Measurements from ENCODE around the gene SLC1A1.
"Not testable (repeated sequence)": the region's sequence is repeated elsewhere in the genome, so short reads cannot be mapped to it uniquely, and the experiment has no call there.

Gene SLC1A1

DNA sequence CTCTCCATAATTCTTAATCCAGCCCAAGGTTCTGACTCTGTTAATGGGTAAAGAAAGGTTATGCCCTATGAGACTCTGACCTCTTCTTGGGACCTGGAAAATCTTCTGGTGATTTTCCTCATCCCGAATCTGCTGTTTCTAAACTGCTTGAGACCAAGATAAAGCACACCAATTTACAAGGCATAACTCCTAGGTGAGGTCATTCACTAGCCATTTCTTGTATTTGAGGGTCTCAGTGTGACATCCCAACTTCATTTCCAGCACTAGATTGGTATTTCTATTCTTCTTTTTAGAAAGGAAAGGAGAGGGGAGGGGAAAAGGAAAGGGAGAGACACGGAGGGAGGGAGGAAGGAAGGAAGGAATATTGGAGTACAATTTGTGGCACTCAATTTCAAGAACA is 51.6 kb downstream of the SLC1A1 start:
- DNase-seq (ENCODE audit: low spot score) = no peak

DNA sequence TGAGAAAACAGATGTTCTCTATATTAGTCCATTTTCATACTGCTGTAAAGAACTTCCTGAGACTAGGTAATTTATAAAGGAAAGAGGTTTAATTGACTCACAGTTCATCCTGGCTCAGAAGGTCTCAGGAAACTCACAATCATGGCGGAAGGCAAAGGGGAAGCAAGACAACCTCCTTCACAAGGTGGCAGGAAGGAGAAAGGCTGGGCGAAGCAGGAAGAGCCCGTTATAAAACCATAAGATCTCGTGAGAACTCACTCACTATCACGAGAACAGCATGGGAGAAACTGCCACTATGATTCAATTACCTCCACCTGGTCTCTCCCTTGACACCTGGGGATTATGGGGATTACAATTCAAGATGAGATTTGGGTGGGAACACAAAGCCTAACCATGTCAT is 54.4 kb downstream of the SLC1A1 start:
- DNase-seq (ENCODE audit: low spot score) = not testable (repeated sequence)

DNA sequence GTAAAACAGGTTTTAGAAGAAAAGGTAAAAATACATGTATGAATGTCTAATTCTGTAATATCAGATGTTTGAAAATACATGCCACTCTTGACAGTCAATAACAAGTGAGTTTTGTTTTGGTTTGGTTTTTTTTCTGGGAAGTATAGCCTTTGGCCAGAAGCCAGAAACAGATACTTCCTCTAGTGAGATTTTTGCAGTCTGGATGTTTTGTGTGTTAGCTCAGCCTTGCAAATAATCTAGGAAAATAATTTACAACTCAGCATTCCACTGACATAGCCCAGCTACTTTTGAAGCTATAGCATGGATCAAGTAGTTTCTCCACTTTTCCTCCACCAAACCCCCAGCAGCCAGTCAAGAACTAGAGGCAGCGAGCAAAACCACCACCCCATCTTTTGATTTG is 56.7 kb downstream of the SLC1A1 start:
- peak; percentile 32 for DNase-seq (ENCODE audit: low spot score)

DNA sequence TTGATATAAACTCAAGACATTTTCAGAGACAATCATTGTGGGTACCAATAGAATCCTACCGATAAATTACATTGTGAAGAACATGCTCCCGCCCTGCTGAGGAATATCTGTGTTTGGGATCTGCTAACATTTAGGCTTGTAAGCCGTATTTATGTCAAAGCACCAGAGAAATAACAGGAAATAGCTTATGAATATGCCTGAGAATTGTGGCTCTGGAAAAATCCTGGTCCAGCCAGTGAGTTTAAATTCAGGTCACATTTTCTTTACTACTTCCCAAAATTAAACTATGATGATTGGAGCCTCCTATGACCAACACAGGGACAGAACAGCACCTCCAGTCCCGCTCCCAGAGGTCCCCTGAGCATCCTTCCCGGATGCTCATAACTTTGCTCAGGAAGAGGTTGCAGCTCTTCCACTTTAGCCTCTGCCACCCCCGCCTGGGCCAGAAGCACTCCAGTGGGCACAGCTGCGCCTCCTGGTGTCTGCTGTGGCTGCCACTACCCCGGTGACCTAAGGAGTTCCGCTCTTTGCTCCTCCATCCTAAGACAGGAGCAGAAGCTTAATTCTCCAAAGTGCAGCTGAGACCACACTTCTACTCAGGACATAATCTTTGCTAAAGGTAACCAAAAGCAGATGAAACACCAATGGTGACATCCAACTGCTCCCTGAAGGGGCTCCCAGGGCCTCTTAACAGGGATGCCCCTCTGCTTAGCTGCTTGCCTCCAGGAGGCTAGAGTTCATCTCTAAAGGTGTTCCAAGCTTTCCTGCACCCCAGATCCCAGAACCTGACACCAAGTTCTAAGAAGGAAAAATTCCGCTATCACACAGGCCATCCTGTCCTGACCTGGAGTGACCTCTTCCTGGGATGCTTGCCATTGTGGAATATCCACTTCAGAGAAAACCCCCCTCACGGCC is 58.8 kb downstream of the SLC1A1 start:
- peak; percentile 24 for DNase-seq (ENCODE audit: low spot score)

DNA sequence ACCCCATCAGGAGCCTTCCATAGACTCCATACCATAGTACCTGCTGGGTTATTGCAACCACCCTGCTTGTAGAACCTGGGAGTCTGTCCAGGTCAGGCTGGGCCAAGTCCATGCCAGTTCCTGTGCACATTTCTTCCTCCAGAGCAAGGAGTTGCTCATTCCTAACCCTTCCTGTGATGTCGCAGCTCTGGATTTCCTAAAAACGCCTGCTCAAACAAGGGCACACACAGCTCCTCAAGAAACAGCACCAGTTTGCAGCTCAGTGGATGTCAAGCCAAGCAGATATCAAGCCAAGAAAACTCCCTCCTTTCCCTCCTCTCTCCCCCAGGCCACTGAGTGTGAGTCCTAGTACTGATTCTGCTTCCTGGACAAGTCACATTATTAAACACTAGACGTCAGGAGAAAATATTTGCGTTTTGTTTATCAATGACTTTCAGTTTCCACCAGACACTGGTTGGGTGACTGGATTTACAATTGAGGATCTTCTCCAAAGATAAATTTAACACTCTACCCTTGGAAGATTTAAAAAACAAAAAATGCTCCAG is 59.6 kb downstream of the SLC1A1 start:
- DNase-seq (ENCODE audit: low spot score) = no peak

DNA sequence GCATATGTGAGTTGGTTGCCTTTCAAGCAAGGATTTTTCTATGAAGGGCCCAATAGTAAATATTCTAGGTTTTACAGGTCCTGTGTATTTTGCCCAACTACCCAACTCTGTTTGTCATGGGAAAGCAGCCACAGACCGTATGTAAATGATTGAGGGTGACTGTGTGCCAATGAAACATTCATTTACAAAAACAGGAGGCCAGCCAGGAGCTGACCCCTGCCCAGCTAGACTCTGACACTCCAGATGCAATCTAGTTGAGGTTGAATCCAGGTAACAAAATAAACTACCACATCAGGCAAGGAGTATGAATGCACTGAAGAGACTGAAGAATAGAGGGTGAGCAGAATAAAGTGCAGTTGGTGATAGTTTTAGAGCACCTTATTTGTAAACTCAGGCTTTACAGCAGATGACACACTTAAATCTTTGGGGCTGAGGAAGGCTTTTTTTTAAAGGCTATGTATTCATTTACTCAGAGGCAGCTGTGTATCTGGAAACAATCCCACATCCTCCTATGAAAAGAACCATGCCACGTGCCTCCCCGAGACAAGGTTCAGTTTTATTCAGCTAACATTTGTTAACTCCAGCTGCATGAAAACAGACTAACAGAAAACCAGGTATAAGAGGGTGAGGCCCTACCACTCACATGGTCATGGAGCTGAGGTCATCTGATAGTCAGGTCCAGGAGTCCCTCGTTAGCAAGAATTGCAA is 60.7 kb downstream of the SLC1A1 start:
- no peak for DNase-seq (ENCODE audit: low spot score)

DNA sequence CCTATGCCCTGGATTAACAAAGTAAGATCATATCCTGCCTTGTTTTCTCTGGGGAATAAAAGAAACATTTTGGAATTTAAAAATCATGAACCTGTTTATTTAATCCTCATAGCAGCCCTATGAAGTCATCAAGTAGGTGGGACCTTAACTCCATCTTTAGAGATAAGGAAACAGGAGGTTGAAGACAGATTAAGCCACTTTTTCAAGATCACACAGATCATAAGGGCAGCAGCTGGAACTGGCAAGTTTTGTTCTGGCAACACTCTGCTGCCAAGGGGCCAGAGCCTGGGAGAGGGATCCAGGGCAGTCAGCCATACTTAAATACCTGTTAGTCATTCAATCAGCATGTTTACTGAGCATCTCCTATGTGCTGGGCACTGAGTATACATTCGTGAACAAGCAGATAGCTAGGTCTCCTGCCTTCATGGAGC is 63.7 kb downstream of the SLC1A1 start:
- peak; percentile 43 for DNase-seq (ENCODE audit: low spot score)

DNA sequence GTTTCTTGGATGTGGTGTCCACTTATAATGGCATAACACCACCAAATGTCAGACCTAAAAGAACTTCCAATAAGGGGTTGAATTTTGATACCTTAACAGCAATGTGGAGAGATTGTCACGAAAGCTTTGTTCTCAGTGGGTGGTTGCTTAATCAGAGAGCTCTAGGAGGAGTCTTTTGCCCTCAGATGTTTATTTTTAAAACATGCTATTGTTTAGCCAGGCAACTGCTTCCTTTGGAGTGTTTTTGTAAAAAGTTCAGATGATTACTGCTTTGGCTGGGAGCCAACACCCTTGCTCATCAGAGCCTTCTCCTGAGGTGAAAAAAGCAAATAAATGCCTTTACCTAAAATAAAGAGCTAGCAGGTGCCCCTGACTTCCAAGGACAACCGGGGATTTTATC is 65.0 kb downstream of the SLC1A1 start:
- no peak for DNase-seq (ENCODE audit: low spot score)

DNA sequence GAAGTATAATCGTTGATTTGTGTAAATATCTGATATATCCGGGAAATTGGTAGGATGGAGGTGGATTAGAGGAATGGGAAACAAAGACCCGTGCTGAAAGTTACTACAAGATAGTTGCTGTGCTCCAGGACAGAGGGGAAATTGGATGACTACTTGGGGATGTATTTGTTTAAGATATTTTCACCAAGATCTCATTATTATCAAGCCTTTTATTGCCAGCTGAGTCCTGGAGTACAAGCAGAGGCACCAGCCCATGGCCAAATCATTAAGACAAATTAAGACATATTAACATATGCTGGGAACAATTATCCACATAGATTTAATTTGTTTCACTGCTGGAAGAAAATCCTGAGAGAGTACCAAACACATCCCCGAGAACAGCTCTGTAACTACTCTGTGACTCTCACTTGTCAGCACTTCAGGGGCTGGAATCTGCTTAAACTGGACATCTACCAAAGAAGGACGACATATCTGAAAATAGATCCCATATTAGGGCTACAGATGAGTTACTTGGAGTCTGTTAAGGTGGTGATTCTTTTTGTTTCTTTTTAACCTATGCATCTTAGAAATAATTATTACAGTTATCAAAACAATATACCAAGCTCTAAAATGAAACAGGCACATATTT is 68.2 kb downstream of the SLC1A1 start:
- no peak for DNase-seq (ENCODE audit: low spot score)

DNA sequence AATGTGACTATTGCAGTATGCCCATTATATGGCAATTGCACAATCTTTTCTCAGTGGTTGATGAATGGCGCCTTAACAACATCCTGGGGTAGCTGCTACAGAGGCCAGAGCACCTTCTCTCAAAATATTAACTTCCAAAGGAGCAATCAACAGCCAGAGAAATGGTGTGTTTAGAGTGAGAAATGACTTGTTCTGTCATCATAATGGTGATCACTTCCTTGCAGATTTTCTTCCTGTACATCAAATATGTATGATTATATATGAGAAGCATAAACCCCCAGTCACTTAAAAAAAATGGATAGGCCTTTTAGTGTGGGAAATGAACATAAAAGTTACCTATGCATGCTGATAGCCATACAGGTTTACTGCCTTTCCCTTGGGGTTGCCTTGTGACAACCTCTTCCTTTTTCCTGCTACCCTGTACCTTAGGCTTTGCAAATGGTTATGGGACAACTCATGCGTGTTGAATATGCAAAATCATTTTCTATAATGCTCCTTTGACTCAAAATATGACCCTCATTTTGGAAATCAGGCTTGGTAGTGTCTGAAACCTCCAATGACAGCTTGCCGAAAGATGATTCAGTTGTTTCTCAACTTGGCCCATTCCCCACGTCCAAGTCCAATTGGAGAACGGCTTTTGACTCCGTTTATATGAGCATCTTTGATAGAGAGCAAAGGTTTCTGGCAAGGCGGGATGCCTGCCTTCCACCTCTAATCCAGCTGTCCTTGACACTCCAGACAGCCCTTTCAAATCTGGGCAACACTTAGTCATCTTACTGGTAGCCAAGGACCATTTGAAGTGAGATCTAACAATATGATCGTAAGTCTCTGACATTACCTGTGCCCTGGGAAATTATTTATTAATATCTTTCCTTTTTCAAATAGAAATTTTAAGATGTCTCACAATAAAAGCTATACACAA is 69.3 kb downstream of the SLC1A1 start:
- no peak for DNase-seq (ENCODE audit: low spot score)

DNA sequence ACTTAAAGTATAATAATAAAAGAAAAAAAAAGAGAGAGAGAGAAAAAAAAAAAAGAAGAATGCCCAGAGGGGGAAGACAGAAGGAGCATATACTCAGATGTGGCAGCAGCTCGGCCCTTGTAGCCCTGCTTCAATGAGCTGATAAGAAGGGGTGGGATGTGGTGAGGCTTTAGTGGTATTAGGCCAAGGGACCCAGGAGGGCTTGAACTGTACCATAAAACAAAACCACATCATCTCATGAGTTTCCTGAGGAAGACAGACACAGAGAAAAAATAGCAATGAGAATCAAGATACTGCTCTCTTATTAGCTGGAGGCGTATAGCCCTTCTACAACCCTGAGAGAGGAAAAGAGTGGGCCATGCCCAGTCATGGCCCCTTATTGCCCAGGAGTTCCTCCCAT is 72.8 kb downstream of the SLC1A1 start:
- DNase-seq (ENCODE audit: low spot score) = no peak

DNA sequence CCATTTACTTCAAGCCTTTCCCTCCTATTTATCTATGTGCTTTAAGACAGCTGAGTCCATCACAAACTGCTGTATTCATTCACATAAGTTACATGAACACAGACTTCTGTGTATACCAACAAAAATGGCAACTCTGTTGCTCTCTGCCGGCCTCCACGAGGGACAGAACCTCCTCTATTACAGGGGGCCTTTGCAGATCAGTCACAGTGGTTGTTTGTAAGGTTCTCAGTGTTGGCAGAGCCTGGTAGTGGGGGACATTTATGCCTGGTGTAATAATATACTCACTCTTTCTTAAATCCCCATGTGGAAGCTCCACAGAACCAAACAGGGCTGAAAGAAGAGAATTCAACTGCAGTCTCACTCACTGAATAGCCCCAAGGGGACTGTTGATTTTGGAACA is 76.5 kb downstream of the SLC1A1 start:
- no peak for DNase-seq (ENCODE audit: low spot score)

DNA sequence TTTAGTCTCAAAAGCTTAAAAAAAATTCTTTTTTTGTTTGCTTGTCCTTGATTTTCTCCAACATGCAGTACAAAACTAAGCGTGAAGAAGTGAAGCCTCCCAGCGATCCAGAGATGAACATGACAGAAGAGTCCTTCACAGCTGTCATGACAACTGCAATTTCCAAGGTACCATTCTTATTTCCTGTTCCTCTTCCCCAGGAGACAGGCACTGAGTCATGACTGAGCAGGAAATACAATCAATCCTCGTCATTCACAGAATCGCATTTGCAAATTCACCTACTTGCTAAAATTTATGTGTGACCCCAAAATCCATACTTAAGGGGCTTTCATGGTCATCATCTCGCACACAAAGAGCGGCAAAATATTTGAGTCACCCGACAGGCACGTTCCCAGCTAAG is 77.3 kb downstream of the SLC1A1 start:
- DNase-seq (ENCODE audit: low spot score) = no peak

DNA sequence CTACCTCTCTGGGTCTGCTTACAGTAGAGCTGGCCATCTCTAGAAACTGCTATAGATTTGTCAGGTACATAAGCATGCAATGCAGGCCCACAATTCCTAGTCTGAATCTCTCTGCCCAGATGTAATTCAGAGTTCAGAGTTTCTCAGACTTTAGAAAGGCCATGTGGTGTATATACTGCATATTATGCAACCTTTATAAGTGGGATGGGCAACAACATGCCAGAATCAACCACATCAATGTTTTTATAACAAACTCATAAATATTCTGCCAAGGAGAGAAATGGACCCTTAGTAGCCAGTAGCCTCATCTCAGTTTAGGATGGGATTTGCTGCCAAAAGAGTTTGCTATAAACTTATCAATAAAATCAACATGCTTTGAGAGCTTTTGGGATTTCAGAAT is 78.8 kb downstream of the SLC1A1 start:
- DNase-seq (ENCODE audit: low spot score) = no peak

DNA sequence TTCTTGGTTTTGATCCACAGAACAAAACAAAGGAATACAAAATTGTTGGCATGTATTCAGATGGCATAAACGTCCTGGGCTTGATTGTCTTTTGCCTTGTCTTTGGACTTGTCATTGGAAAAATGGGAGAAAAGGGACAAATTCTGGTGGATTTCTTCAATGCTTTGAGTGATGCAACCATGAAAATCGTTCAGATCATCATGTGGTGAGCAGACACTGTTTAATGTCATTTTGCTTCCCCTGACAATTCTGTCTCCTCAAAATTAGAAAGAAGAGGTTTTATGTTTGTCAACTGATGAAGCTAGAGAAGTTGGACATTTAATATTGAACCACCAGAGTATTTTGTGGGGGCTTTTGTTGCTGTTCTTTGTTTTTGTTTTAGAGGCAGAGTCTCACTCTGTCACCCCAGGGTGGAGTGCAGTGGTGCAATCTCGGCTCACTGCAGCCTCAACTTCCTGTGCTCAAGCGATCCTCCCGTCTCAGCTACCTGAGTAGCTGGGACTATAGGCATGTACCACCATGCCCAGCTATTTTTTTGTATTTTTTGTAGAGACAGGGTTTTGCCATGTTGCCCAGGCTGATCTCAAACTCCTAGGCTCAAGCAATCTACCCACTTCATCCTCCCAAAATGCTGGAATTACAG is 82.0 kb downstream of the SLC1A1 start:
- no peak for DNase-seq (ENCODE audit: low spot score)

DNA sequence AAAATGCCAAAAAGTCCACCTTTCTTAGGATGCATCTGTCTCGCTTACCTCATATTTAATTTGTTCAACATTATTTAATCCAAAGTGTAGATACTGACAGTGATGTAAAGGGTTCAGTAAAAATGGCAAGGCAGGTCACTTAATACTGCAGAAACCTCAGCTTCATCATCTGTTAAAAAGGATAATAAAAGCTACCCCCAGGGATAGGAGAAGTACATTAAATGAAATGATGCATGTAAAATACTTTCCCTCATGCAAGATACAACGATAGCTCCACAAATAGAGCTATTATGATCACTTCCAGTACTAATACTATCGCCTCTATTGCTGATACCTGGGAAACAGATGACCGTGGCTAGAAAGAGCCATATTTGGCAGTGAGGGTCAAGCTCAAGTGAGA is 82.9 kb downstream of the SLC1A1 start:
- DNase-seq (ENCODE audit: low spot score) = no peak

DNA sequence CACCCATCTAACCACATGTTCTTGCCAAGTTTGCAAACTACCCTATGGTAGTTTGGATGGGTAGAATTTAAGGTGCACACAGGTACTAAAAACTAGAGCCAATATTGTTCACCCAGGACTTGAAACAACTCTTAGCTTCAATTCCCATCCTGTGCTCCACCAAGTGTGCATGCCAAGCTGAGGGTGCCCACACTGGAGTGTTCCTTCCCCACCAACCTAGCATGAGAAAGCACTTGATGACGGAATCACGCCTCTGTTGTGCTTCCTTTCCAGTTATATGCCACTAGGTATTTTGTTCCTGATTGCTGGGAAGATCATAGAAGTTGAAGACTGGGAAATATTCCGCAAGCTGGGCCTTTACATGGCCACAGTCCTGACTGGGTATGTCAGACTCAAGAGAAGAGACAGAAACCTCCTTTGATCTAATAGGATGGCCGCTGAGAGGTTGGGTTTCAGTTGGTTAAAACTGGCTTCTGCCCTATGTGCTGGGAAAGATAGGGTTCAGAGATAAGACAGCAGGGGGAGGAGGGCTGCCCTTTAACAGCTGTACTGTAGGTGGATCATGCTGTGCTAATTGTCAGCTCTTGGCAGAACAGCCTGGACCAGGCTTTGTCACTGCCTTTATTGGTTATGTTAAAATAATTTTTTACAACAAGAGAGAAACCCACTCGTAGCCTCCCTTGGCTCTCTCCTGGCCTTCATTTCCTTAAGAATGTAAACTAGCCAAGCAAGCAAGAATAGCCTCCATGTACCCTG is 83.5 kb downstream of the SLC1A1 start:
- DNase-seq (ENCODE audit: low spot score) = no peak

DNA sequence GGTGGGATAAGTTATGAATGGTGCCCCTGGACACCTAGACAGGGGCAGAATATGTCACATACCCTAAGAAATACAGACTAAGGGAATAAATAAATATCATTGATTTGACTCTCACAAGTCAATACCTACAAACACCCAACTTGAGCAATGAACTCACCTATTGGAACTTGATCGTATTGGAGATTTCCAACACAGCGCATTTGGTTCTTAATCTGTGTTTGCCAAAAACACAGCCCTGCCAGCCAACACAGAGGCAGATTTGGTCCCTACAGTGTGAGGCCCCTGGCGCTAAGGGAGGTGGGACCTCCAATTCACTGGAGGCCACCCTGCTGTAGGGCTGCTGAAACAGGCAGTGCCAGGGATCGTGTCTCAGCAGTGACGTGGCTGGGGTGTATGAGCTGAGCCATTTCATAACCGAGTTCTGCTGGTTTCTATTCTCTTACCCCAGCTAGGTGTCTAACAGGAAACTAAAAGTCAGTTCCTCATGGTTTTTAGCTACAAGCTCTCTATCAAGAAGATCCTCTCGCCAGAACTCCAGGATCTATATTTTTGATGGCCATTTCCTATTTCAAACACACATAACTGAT is 84.5 kb downstream of the SLC1A1 start:
- no peak for DNase-seq (ENCODE audit: low spot score)

DNA sequence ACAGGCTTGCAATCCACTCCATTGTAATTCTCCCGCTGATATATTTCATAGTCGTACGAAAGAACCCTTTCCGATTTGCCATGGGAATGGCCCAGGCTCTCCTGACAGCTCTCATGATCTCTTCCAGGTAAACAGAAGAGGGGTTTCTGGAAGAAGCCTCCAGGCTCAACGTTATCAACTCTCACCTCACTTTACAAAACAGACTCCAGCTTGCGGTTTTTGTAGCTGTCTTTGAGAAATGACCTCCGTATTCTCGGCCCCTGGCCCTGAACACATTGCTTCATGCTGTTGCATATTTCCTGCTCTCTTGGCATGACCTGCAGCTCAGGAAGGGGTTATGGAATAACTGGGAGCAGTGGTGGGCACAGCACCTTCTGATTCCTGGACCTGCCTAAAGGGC is 85.7 kb downstream of the SLC1A1 start:
- no peak for DNase-seq (ENCODE audit: low spot score)

DNA sequence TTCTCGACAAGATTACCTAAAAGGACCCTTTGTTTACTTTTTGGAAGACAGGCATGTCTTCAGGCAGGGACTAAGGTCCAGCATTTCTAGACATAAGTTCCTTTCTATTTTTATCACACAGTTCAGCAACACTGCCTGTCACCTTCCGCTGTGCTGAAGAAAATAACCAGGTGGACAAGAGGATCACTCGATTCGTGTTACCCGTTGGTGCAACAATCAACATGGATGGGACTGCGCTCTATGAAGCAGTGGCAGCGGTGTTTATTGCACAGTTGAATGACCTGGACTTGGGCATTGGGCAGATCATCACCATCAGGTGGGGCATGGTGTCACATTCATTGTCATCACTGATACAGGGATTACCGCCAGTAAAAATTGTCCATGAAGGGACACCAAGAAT is 86.2 kb downstream of the SLC1A1 start:
- DNase-seq (ENCODE audit: low spot score) = no peak
